WTC11 (cell line): ENCODE measurements around the gene NRXN3. TPM values are rescaled to one million over a fixed set of nuclear protein-coding genes. Genes with fewer than 3 reads are reported as not detected.

Experiments used
- ATAC-seq: fragments of 200-7000 bp; cut with Tn5 transposase; 2 replicates; pipeline ENCODE4 v1.10.0; 2021; ENCODE audit warnings: mild to moderate bottlenecking, moderate library complexity
- CTCF ChIA-PET: fragments of 300-600 bp; sonication (Branson Sonifier 250); formaldehyde crosslinking; loops from one replicate; lab custom pipeline; 2021; ENCODE audit warnings: antibody characterized with exemption; lab: Charles Lee
- POLR2A ChIA-PET: fragments of 350-600 bp; sonication (Branson Sonifier 250); formaldehyde crosslinking; loops from one replicate; lab custom pipeline; 2021; ENCODE audit warnings: antibody characterized with exemption; lab: Charles Lee
- DNase-seq: peaks from one replicate; pipeline ENCODE4 v3.0.0; 2021; ENCODE audit warnings: low spot score
- H3K27ac Mint-ChIP-seq: 2 replicates; pipeline ENCODE4 v1.8.0; 2021; ENCODE audit warnings: mixed read lengths
- H3K27me3 Mint-ChIP-seq: 2 replicates; pipeline ENCODE4 v1.8.0; 2021; ENCODE audit warnings: low read depth, mild to moderate bottlenecking, moderate library complexity, mixed read lengths
- H3K36me3 Mint-ChIP-seq: 2 replicates; pipeline ENCODE4 v1.8.0; 2021; ENCODE audit warnings: mixed read lengths
- H3K4me1 Mint-ChIP-seq: 2 replicates; pipeline ENCODE4 v1.8.0; 2022; ENCODE audit warnings: mixed read lengths
- H3K4me3 Mint-ChIP-seq: 2 replicates; pipeline ENCODE4 v1.8.0; 2021; ENCODE audit warnings: mild to moderate bottlenecking, moderate library complexity, mixed read lengths
- H3K9me3 Mint-ChIP-seq: 2 replicates; pipeline ENCODE4 v1.8.0; 2021; ENCODE audit warnings: mixed read lengths
- AR ChIP-seq: fragments of 250-450 bp; sonication (Bioruptor Pico); IDR thresholded peaks from 2 replicates; pipeline ENCODE4 v1.9.0; 2021; ENCODE audit warnings: mild to moderate bottlenecking
- ATF1 ChIP-seq: sonication (generic); formaldehyde crosslinking; IDR thresholded peaks from 2 replicates; pipeline ENCODE4 v1.8.1; 2023; ENCODE audit warnings: mild to moderate bottlenecking, moderate library complexity, missing genetic modification reagents
- CREB1 ChIP-seq: sonication (generic); formaldehyde crosslinking; IDR thresholded peaks from 2 replicates; pipeline ENCODE4 v1.8.0; 2023; ENCODE audit warnings: mild to moderate bottlenecking, missing genetic modification reagents
- CREM ChIP-seq: sonication (generic); formaldehyde crosslinking; IDR thresholded peaks from 2 replicates; pipeline ENCODE4 v1.8.1; 2022; ENCODE audit warnings: mild to moderate bottlenecking, missing genetic modification reagents, moderate library complexity
- EMX1 ChIP-seq: fragments of 250-450 bp; sonication (Bioruptor Pico); IDR thresholded peaks from 2 replicates; pipeline ENCODE4 v1.8.0; 2021; ENCODE audit warnings: mild to moderate bottlenecking
- ETV6 ChIP-seq: sonication (generic); formaldehyde crosslinking; IDR thresholded peaks from 2 replicates; pipeline ENCODE4 v1.8.1; 2022; ENCODE audit warnings: mild to moderate bottlenecking, missing genetic modification reagents
- GTF2I ChIP-seq: fragments of 250-450 bp; sonication (Bioruptor Pico); conservative IDR thresholded peaks from 2 replicates; pipeline ENCODE4 v1.4.0; 2021; ENCODE audit warnings: mild to moderate bottlenecking
- JAZF1 ChIP-seq: fragments of 250-450 bp; sonication (Bioruptor Pico); IDR thresholded peaks from 2 replicates; pipeline ENCODE4 v1.9.0; 2021; ENCODE audit warnings: moderate library complexity, mild to moderate bottlenecking, inconsistent platforms
- JUN ChIP-seq: sonication (generic); formaldehyde crosslinking; IDR thresholded peaks from 2 replicates; pipeline ENCODE4 v1.8.0; 2023; ENCODE audit warnings: mild to moderate bottlenecking, missing genetic modification reagents
- MLX ChIP-seq: sonication (generic); formaldehyde crosslinking; IDR thresholded peaks from 2 replicates; pipeline ENCODE4 v1.8.1; 2023; ENCODE audit warnings: mild to moderate bottlenecking, missing genetic modification reagents, moderate library complexity
- MYBL2 ChIP-seq: sonication (generic); formaldehyde crosslinking; IDR thresholded peaks from 2 replicates; pipeline ENCODE4 v1.8.1; 2023; ENCODE audit warnings: mild to moderate bottlenecking, moderate library complexity, missing genetic modification reagents
- NR2C2 ChIP-seq: sonication (generic); formaldehyde crosslinking; IDR thresholded peaks from 2 replicates; pipeline ENCODE4 v1.8.0; 2022; ENCODE audit warnings: mild to moderate bottlenecking, missing genetic modification reagents
- SP1 ChIP-seq: sonication (generic); formaldehyde crosslinking; conservative IDR thresholded peaks from 2 replicates; pipeline ENCODE4 v1.8.1; 2022; ENCODE audit warnings: missing genetic modification reagents
- TCF7 ChIP-seq: sonication (generic); formaldehyde crosslinking; IDR thresholded peaks from 2 replicates; pipeline ENCODE4 v1.8.0; 2022; ENCODE audit warnings: mild to moderate bottlenecking, low read depth, missing genetic modification reagents, moderate library complexity
- TEAD1 ChIP-seq: sonication (generic); formaldehyde crosslinking; IDR thresholded peaks from 2 replicates; pipeline ENCODE4 v1.8.0; 2022; ENCODE audit warnings: mild to moderate bottlenecking, missing genetic modification reagents
- ZBTB43 ChIP-seq: sonication (generic); formaldehyde crosslinking; IDR thresholded peaks from 2 replicates; pipeline ENCODE4 v1.8.1; 2023; ENCODE audit warnings: mild to moderate bottlenecking, missing genetic modification reagents
- ZMAT4 ChIP-seq: fragments of 250-450 bp; sonication (Bioruptor Pico); IDR thresholded peaks from 2 replicates; pipeline ENCODE4 v1.9.0; 2021; ENCODE audit warnings: mild to moderate bottlenecking
- ZNF121 ChIP-seq: sonication (generic); formaldehyde crosslinking; IDR thresholded peaks from 2 replicates; pipeline ENCODE4 v1.8.0; 2023; ENCODE audit warnings: missing genetic modification reagents
- ZNF219 ChIP-seq: sonication (generic); formaldehyde crosslinking; IDR thresholded peaks from 2 replicates; pipeline ENCODE4 v1.8.0; 2023; ENCODE audit warnings: missing genetic modification reagents, mild to moderate bottlenecking, borderline replicate concordance
- ZNF671 ChIP-seq: fragments of 250-450 bp; sonication (Bioruptor Pico); IDR thresholded peaks from 2 replicates; pipeline ENCODE4 v1.8.0; 2021; ENCODE audit warnings: mild to moderate bottlenecking
- total RNA-seq: library from RNA; stranded (reverse); gene quantifications from 3 replicates; pipeline ENCODE4 v1.2.3, GENCODE V29; 2021
- TF ChIP-seq, protein P1 (sequence below): sonication (generic); formaldehyde crosslinking; IDR thresholded peaks from 2 replicates; pipeline ENCODE4 v1.8.1; 2023; ENCODE audit warnings: mild to moderate bottlenecking, moderate library complexity, missing genetic modification reagents

NRXN3 gene
- total RNA-seq, 1 experiment from 2014 or later: 3.0 TPM

- no peaks in the 10 kb centered on the region; the same call in 1 of the 2 replicates for H3K27me3 Mint-ChIP-seq
- ChIA-PET CTCF (no interaction called here), POLR2A (no interaction called here)
- ATAC-seq (no peak), DNase-seq (no peak)
- peaks cover 28% of the 10 kb centered on the region for H3K9me3 Mint-ChIP-seq
- no peaks in the 10 kb centered on the region for H3K4me1 Mint-ChIP-seq
- H3K36me3 Mint-ChIP-seq: peaks cover 16% of the 10 kb centered on the region
- no peak overlapping the region for H3K4me3 Mint-ChIP-seq
- no peak overlapping the region for H3K27ac Mint-ChIP-seq
- no peak for TF ChIP-seq SP1 (CRISPR knock-in tag)
- TF ChIP-seq ZNF671 (CRISPR knock-in tag): no peak
- no peak for TF ChIP-seq GTF2I
- TF ChIP-seq CREM: no peak
- TF ChIP-seq TCF7: no peak
- no peak for TF ChIP-seq CREB1 (CRISPR knock-in tag)
- TF ChIP-seq ZMAT4: no peak
- TF ChIP-seq AR (CRISPR knock-in tag): no peak
- no peak for TF ChIP-seq MLX (CRISPR knock-in tag)
- no peak for TF ChIP-seq ATF1 (CRISPR knock-in tag)
- TF ChIP-seq TEAD1 (CRISPR knock-in tag): no peak
These were observed 1430.2 kb downstream of the NRXN3 start for GRCh38 chr14:79600406-79600805.

DNA sequence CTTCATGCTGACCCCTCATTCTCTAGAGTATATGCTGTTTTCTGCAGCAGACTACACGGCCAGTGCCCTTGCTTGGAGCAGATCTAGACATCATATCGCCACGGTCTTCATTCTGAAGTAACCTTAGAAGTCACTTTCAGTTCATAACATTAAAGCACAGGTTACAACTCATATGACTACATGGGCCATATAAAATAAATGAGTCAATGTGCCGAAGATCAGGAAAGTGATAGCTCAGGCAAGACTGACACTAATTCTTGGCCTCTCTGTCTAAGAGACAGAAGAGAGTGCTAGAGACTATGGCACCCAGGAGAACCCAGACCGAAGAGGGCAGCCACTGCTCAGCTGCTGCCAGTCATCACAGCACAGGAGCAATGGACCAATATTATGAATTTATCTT is 1431.4 kb downstream of the NRXN3 start:
- TF ChIP-seq GTF2I (no peak), MYBL2 (CRISPR knock-in tag) (no peak), ZNF671 (CRISPR knock-in tag) (no peak), JAZF1 (CRISPR knock-in tag) (no peak), MLX (CRISPR knock-in tag) (no peak), ZMAT4 (no peak), ZBTB43 (CRISPR knock-in tag) (no peak), CREB1 (CRISPR knock-in tag) (no peak), ETV6 (CRISPR knock-in tag) (no peak), ZNF121 (CRISPR knock-in tag) (no peak), JUN (CRISPR knock-in tag) (no peak), EMX1 (CRISPR knock-in tag) (no peak), NR2C2 (CRISPR knock-in tag) (no peak), ZNF219 (CRISPR knock-in tag) (no peak)
- TF ChIP-seq, protein P1, sequence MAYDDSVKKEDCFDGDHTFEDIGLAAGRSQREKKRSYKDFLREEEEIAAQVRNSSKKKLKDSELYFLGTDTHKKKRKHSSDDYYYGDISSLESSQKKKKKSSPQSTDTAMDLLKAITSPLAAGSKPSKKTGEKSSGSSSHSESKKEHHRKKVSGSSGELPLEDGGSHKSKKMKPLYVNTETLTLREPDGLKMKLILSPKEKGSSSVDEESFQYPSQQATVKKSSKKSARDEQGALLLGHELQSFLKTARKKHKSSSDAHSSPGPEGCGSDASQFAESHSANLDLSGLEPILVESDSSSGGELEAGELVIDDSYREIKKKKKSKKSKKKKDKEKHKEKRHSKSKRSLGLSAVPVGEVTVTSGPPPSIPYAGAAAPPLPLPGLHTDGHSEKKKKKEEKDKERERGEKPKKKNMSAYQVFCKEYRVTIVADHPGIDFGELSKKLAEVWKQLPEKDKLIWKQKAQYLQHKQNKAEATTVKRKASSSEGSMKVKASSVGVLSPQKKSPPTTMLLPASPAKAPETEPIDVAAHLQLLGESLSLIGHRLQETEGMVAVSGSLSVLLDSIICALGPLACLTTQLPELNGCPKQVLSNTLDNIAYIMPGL (CRISPR knock-in tag): no peak
- Mint-ChIP-seq H3K9me3 (peaks cover 18% of the 10 kb centered on the region), H3K4me3 (no peak overlapping the region), H3K27me3 (no peaks in the 10 kb centered on the region; the same call in 1 of the 2 replicates), H3K27ac (no peak overlapping the region), H3K4me1 (no peaks in the 10 kb centered on the region), H3K36me3 (peaks cover 7% of the 10 kb centered on the region)
- DNase-seq (no peak), ATAC-seq (no peak)
- ChIA-PET CTCF (no interaction called here), POLR2A (no interaction called here)
